Tibial artery (tissue), 4 donors: ENCODE measurements around the gene BANP.
"Not testable (repeated sequence)": the region's sequence is repeated elsewhere in the genome, so short reads cannot be mapped to it uniquely, and the experiment has no call there.

Source experiments
- DNase-seq, 2 donors: peaks; one replicate each; pipeline ENCODE4 v3.0.0-alpha.2; 2019
- H3K27ac ChIP-seq, 2 donors: fragments of 200-600 bp; sonication (generic) in 1 of 2; 1 replicate in 1 of 2; 2 replicates in 1 of 2; pipeline ENCODE4 v1.5.1; 2018 to 2019; ENCODE audit warnings: mild to moderate bottlenecking in 1 of 2
- H3K27me3 ChIP-seq, 2 donors: fragments of 200-600 bp; sonication (generic) in 1 of 2; one replicate each; pipeline versions ENCODE4 v1.5.1 to v1.6.0; 2016 to 2019
- H3K36me3 ChIP-seq, 3 donors: fragments of 200-600 bp; sonication (generic) in 2 of 3; one replicate each; pipeline ENCODE4 v1.5.1; 2016 to 2019; ENCODE audit warnings: mild to moderate bottlenecking in 2 of 3
- H3K4me1 ChIP-seq, 4 donors: fragments of 200-600 bp; sonication (generic) in 2 of 4; 1 replicate in 3 of 4; 2 replicates in 1 of 4; pipeline ENCODE4 v1.5.1; 2016 to 2019
- H3K4me3 ChIP-seq, 2 donors: fragments of 200-600 bp; sonication (generic) in 1 of 2; 1 replicate in 1 of 2; 2 replicates in 1 of 2; pipeline ENCODE4 v1.5.1; 2018 to 2019; ENCODE audit warnings: mild to moderate bottlenecking in 2 of 2
- H3K9me3 ChIP-seq, 3 donors: fragments of 200-600 bp; sonication (generic) in 1 of 3; one replicate each; pipeline ENCODE4 v1.5.1; 2016 to 2019
- intact Hi-C: fragments of 100-400 bp; cut with DNase I; formaldehyde crosslinking; loops from one replicate; pipeline ENCODE4 v1.15.0; 2023; ENCODE audit warnings: low total_unique reads
- TF ChIP-seq, protein P1 (sequence below), 2 experiments: fragments of 200-600 bp in 1 of 2; fragments of 450-650 bp in 1 of 2; IDR thresholded peaks; one replicate each; pipeline ENCODE4 v1.5.1; 2017 to 2019; ENCODE audit warnings: antibody characterized with exemption in 2 of 2, mild to moderate bottlenecking in 1 of 2, moderate library complexity in 1 of 2

Gene BANP

DNA sequence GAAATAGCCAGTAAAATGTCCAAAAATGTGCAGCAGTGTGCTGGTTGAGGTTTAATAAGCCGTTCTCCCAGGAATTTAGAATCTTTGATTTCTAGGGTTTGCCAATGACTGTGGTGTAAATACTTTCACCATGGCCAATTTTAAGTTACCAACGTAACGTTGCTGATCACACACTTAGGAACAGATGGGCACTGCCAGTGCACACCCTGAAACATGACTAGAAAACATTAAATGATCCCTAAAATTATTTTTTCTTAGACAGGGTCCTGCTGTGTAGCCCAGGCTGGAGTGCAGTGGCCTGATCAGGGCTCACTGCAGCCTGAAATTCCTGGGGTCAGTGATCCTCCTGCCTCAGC lies 18.1 kb upstream of the BANP start:
- intact Hi-C loops = no loop called here
- H3K27me3 ChIP-seq = peaks cover 0 to 26% of the 10 kb centered on the region in 2 donors
- no peak overlapping the region for H3K4me3 ChIP-seq
- DNase-seq = no peak
- no peaks in the 10 kb centered on the region for H3K36me3 ChIP-seq
- no peaks in the 10 kb centered on the region for H3K9me3 ChIP-seq
- no peak overlapping the region for H3K27ac ChIP-seq
- no peaks in the 10 kb centered on the region for H3K4me1 ChIP-seq
- TF ChIP-seq, protein P1, sequence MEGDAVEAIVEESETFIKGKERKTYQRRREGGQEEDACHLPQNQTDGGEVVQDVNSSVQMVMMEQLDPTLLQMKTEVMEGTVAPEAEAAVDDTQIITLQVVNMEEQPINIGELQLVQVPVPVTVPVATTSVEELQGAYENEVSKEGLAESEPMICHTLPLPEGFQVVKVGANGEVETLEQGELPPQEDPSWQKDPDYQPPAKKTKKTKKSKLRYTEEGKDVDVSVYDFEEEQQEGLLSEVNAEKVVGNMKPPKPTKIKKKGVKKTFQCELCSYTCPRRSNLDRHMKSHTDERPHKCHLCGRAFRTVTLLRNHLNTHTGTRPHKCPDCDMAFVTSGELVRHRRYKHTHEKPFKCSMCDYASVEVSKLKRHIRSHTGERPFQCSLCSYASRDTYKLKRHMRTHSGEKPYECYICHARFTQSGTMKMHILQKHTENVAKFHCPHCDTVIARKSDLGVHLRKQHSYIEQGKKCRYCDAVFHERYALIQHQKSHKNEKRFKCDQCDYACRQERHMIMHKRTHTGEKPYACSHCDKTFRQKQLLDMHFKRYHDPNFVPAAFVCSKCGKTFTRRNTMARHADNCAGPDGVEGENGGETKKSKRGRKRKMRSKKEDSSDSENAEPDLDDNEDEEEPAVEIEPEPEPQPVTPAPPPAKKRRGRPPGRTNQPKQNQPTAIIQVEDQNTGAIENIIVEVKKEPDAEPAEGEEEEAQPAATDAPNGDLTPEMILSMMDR (IDR thresholded peaks at IDR 0.05) = no peak

DNA sequence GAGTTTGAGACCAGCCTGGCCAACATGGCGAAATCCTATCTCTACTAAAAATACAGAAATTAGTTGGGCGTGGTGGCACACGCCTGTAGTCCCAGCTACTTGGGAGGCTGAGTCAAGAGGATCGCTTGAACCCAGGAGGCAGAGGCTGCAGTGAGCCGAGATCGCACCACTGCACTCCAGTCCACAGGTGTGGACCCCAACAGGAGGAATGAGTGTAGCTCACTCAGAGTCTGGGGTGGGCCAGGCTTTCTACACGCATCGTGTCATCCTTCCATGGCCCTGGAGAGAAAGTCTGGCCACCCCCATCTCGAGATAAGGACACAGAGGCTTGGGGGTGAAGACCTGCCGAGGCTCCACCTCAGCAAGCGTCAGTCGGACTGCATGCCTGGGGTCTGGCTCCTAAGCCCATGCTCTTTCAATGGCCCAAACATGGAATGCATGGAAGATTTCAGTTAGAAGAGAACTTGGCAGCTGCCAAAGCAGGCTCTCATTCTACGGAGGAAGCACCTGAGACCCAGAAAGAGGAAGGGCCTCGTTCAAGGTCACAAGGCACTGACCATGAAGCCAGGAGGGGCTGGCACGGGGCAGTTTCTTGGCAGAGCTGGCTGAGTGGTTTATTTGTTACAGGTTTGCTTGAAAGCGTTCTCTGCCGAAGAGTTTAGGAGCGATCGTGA lies 16.3 kb upstream of the BANP start:
- H3K4me3 ChIP-seq, H3K4me1 ChIP-seq, DNase-seq, H3K9me3 ChIP-seq, H3K27ac ChIP-seq, intact Hi-C loops, H3K36me3 ChIP-seq: not testable (repeated sequence)
- peaks cover 0 to 26% of the 10 kb centered on the region in 2 donors for H3K27me3 ChIP-seq

DNA sequence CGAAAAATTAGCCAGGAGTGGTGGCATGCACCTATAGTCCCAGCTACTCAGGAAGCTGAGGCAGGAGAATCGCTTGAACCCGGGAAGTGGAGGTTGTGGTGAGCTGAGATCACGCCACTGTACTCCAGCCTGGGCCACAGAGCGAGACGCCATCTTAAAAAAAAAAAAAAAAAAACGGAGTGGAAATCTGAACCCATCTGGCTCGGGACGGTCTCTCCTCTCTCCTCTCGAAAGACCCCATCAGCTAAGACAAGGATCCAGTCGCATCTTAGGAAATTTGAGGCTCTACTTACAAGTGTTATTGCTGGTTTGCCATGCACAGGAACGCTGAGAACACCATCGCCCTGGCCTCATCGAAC lies 15.2 kb upstream of the BANP start:
- DNase-seq, H3K27ac ChIP-seq, H3K9me3 ChIP-seq, intact Hi-C loops, H3K4me1 ChIP-seq, H3K36me3 ChIP-seq, H3K4me3 ChIP-seq: not testable (repeated sequence)
- H3K27me3 ChIP-seq = peaks cover 0 to 24% of the 10 kb centered on the region in 2 donors

DNA sequence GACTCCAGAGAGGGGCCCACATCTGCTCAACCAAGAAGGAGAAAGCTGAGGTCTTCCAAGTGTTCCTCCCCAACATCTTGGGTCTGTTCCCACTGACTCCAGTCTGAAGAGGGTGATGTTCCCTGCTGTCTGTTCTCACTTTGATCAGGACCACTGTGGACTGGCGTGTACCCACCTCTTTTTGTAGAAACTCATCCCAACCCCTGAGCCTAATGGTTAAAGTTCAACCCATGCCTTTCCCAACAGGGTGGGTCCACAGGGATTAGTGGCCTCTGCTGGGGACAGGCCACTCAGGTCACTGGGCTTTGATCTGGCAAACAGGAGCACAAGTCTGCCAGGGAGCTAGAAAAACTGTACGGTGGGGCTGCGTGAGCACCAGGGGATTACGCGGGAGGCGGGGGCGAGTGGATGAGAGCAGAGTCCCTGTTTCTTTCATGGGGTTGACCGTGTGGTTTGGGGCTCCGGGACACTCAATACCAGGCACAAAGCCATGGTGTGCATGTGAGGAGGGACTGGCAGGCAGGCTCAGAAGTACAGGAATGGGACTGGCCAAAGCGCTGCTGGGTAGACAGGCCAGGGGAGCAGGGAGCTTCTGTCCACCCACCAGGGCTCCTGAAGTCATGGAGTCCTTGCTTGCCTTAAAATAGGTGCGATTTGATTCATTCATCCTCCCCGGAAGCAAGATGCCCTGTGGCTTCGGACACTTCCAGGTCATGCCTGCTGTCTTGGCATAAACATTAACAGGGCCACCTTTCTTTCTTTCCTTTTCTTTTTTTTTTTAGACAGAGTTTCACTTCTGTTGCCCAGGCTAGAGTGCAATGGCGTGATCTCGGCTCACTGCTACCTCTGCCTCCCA lies 14.6 kb upstream of the BANP start, which contains the start of gene CA5A:
Gene CA5A (minus strand): TSS at position 155 of the 856 bp plus-strand sequence. CDS start 79 bp downstream, at position 76.
- H3K27ac ChIP-seq = no peak within 1 kb of the TSS
- peaks cover 0 to 19% of the 10 kb centered on the region in 2 donors for H3K27me3 ChIP-seq
- H3K9me3 ChIP-seq = no peaks in the 10 kb centered on the region
- DNase-seq = no peak
- TF ChIP-seq, protein P1 (IDR thresholded peaks at IDR 0.05) = no peak
- no peaks in the 10 kb centered on the region for H3K4me1 ChIP-seq
- H3K4me3 ChIP-seq = no peak within 1 kb of the TSS
- intact Hi-C loops = no loop called here
- H3K36me3 ChIP-seq = no peaks in the 10 kb centered on the region

DNA sequence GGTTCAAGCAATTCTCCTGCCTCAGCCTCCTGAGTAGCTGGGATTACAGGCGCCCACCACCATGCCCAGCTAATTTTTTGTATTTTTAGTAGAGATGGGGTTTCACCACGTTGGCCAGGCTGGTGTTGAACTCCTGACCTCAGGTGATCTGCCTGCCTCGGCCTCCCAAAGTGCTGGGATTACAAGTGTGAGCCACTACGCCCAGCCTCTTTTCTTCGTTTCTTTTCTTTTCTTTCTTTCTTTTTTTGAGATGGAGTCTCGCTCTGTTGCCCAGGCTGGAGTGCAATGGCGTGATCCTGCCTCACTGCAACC lies 14.0 kb upstream of the BANP start:
- peaks cover 0 to 13% of the 10 kb centered on the region in 2 donors for H3K27me3 ChIP-seq
- H3K9me3 ChIP-seq, H3K4me3 ChIP-seq, H3K27ac ChIP-seq, H3K36me3 ChIP-seq, H3K4me1 ChIP-seq, intact Hi-C loops, DNase-seq: not testable (repeated sequence)

DNA sequence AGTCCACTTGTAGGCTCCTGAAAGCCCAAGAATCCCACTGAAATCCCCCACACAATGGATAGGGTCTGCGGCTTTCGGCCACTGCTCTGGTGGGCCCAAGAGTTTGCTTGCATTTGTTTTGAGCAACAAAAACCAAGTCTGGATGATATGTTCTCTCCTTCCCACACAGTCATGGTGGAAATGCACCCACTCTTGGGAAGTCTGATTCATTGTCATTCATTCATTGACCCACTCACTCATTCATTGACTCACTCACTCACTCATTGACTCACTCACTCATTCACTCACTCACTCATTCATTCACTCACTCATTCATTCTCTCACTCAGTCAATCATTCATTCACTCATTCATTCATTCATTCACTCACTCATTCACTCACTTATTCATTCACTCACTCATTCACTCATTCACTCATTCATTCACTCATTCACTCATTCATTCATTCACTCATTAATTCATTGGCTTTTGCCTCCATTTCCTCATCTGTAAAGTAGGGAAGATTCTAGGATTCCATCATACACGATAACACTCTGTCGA lies 12.8 kb upstream of the BANP start:
- TF ChIP-seq, protein P1 (IDR thresholded peaks at IDR 0.05) = no peak
- no peak for DNase-seq
- Histone ChIP-seq H3K4me1 (no peaks in the 10 kb centered on the region), H3K27me3 (peaks cover 0 to 4% of the 10 kb centered on the region in 2 donors), H3K9me3 (no peaks in the 10 kb centered on the region), H3K27ac (no peak overlapping the region), H3K36me3 (no peaks in the 10 kb centered on the region), H3K4me3 (no peak overlapping the region)
- intact Hi-C loops = no loop called here
